SU-DHL-6 (cell line): Measurements from ENCODE around the gene NTPCR.

ENCODE experiments used
- H2AFZ ChIP-seq: fragments of 200-600 bp; sonication (generic); 2 replicates; pipeline ENCODE4 v1.6.1; 2014; ENCODE audit warnings: low read depth, mild to moderate bottlenecking, moderate library complexity, mixed read lengths, antibody characterized with exemption, low read length; ENCODE audit not compliant: severe bottlenecking
- H3F3A ChIP-seq: fragments of 200-600 bp; shearing (Covaris generic); 2 replicates; pipeline ENCODE4 v1.6.0; 2016; ENCODE audit warnings: antibody characterized with exemption, mild to moderate bottlenecking; ENCODE audit not compliant: insufficient read depth
- H3K27ac ChIP-seq: fragments of 200-600 bp; sonication (generic); 2 replicates; pipeline ENCODE4 v1.5.1; 2016; ENCODE audit warnings: low read depth, mild to moderate bottlenecking, low read length, moderate library complexity, mixed read lengths
- H3K27me3 ChIP-seq: fragments of 200-600 bp; sonication (generic), shearing (Covaris generic); 2 replicates; pipeline ENCODE4 v1.6.0; 2014; ENCODE audit warnings: mild to moderate bottlenecking, low read length
- H3K36me3 ChIP-seq: fragments of 200-600 bp; sonication (generic); 2 replicates; pipeline ENCODE4 v1.6.1; 2014; ENCODE audit warnings: mild to moderate bottlenecking, low read length, mixed read lengths
- H3K4me2 ChIP-seq: fragments of 300-600, 200-600 bp; shearing (Covaris generic), sonication (generic); 2 replicates; pipeline ENCODE4 v1.6.0; 2014; ENCODE audit warnings: low read length, low read depth, mild to moderate bottlenecking; ENCODE audit not compliant: poor library complexity, severe bottlenecking
- H3K4me3 ChIP-seq: fragments of 200-600 bp; sonication (generic); 2 replicates; pipeline ENCODE4 v1.5.1; 2014; ENCODE audit warnings: antibody characterized with exemption, low read length, mild to moderate bottlenecking, mixed read lengths; ENCODE audit not compliant: insufficient read depth, poor library complexity, severe bottlenecking
- H3K79me2 ChIP-seq: fragments of 200-600 bp; sonication (generic); 2 replicates; pipeline ENCODE4 v1.6.1; 2014; ENCODE audit warnings: mild to moderate bottlenecking, low read length, moderate library complexity; ENCODE audit not compliant: insufficient read depth
- H3K9ac ChIP-seq: fragments of 200-600 bp; sonication (generic); 2 replicates; pipeline ENCODE4 v1.7.0; 2014; ENCODE audit warnings: mild to moderate bottlenecking, low read length
- H3K9me2 ChIP-seq: fragments of 200-600 bp; sonication (generic); replicated peaks from 2 replicates; pipeline ENCODE4 v1.6.1; 2014; ENCODE audit warnings: low read length; ENCODE audit not compliant: insufficient read depth
- H3K9me3 ChIP-seq: fragments of 200-600 bp; sonication (generic); 2 replicates; pipeline ENCODE4 v1.6.1; 2014; ENCODE audit warnings: low read length, mixed read lengths; ENCODE audit not compliant: insufficient read depth
- H4K20me1 ChIP-seq: fragments of 200-600 bp; sonication (generic); 2 replicates; pipeline ENCODE4 v1.6.1; 2014; ENCODE audit warnings: low read depth, mild to moderate bottlenecking, antibody characterized with exemption, low read length, moderate library complexity, mixed read lengths
- CTCF ChIP-seq: fragments of 200-600 bp; sonication (generic); IDR thresholded peaks from one replicate; pipeline ENCODE4 v1.5.1; 2017; ENCODE audit warnings: antibody characterized with exemption, mild to moderate bottlenecking, low read length, moderate library complexity; ENCODE audit not compliant: insufficient read depth, poor library complexity, severe bottlenecking
- EZH2phosphoT487 ChIP-seq: fragments of 200-600 bp; sonication (generic), shearing (Covaris generic); conservative IDR thresholded peaks from 2 replicates; pipeline ENCODE4 v1.6.1; 2018; ENCODE audit warnings: mild to moderate bottlenecking, antibody characterized with exemption, low read length, moderate library complexity, mixed read lengths

The NTPCR gene

GRCh38 chr1:232902774-232903350 is 47.5 kb upstream of the NTPCR start:
- Histone ChIP-seq H3K9me3 (no peaks in the 10 kb centered on the region), H3K4me3 (no peak overlapping the region), H3K9me2 (no peaks in the 10 kb centered on the region), H3K79me2 (no peaks in the 10 kb centered on the region), H3K9ac (no peak overlapping the region), H3K27me3 (no peaks in the 10 kb centered on the region), H3K4me2 (no peak overlapping the region), H3K27ac (no peak overlapping the region), H3F3A (no peaks in the 10 kb centered on the region), H4K20me1 (no peaks in the 10 kb centered on the region), H2AFZ (no peak overlapping the region), H3K36me3 (no peaks in the 10 kb centered on the region)
- TF ChIP-seq CTCF (no peak), EZH2phosphoT487 (no peak)

GRCh38 chr1:232904131-232904530 is 46.3 kb upstream of the NTPCR start:
- TF ChIP-seq CTCF, result no peak
- TF ChIP-seq EZH2phosphoT487, result no peak
- Histone ChIP-seq H3K27ac (no peak overlapping the region), H2AFZ (no peak overlapping the region)

GRCh38 chr1:232904566-232904965 is 45.8 kb upstream of the NTPCR start:
- no peaks in the 10 kb centered on the region for H3K27me3 ChIP-seq
- no peak overlapping the region for H3K4me2 ChIP-seq
- H3K27ac ChIP-seq, result no peak overlapping the region
- no peaks in the 10 kb centered on the region for H4K20me1 ChIP-seq
- H3K9ac ChIP-seq, result no peak overlapping the region
- H3K4me3 ChIP-seq, result no peak overlapping the region
- H3K79me2 ChIP-seq, result no peaks in the 10 kb centered on the region
- H3F3A ChIP-seq, result no peaks in the 10 kb centered on the region
- H3K9me2 ChIP-seq, result peaks cover 3% of the 10 kb centered on the region; the same call in 1 of the 2 replicates
- H3K9me3 ChIP-seq, result no peaks in the 10 kb centered on the region
- H3K36me3 ChIP-seq, result no peaks in the 10 kb centered on the region
- H2AFZ ChIP-seq, result no peak overlapping the region
- TF ChIP-seq EZH2phosphoT487 (no peak), CTCF (no peak)

More at GRCh38 chr1:232904131-232904530, 46.3 kb upstream of the NTPCR start:
- H4K20me1 ChIP-seq, result no peaks in the 10 kb centered on the region
- H3K9me2 ChIP-seq, result peaks cover 2% of the 10 kb centered on the region; the same call in 1 of the 2 replicates
- H3K27me3 ChIP-seq, result no peaks in the 10 kb centered on the region
- H3K4me2 ChIP-seq, result no peak overlapping the region
- H3K9ac ChIP-seq, result no peak overlapping the region
- H3K36me3 ChIP-seq, result no peaks in the 10 kb centered on the region
- H3K4me3 ChIP-seq, result no peak overlapping the region
- H3K79me2 ChIP-seq, result no peaks in the 10 kb centered on the region
- H3K9me3 ChIP-seq, result no peaks in the 10 kb centered on the region
- H3F3A ChIP-seq, result no peaks in the 10 kb centered on the region
